Osteoblast (primary cell): ENCODE data around the gene SH2D3A. TPM values are rescaled to one million over a fixed set of nuclear protein-coding genes. Genes with fewer than 3 reads are reported as not detected.

Experiments
- DNase-seq: peaks from one replicate; pipeline ENCODE4 v3.0.0; 2011; ENCODE audit warnings: low spot score, mixed read lengths; ENCODE audit not compliant: insufficient read length; ENCODE audit errors: missing footprints
- H2AFZ ChIP-seq: 2 replicates; pipeline ENCODE4 v1.6.0; 2011; ENCODE audit warnings: mild to moderate bottlenecking, low read length
- H3K27ac ChIP-seq: 2 replicates; pipeline ENCODE4 v1.5.1; 2011; ENCODE audit warnings: mild to moderate bottlenecking, low read depth, low read length, moderate library complexity
- H3K27me3 ChIP-seq: 2 replicates; pipeline ENCODE4 v1.6.0; 2012; ENCODE audit warnings: mild to moderate bottlenecking, control low read depth, inconsistent platforms, low read length, moderate library complexity; ENCODE audit not compliant: insufficient read depth
- H3K36me3 ChIP-seq: 2 replicates; pipeline ENCODE4 v1.5.1; 2011; ENCODE audit warnings: mild to moderate bottlenecking, low read length, control low read depth, moderate library complexity; ENCODE audit not compliant: insufficient read depth
- H3K4me1 ChIP-seq: 2 replicates; pipeline ENCODE4 v1.5.1; 2011; ENCODE audit warnings: mild to moderate bottlenecking, low read length, control low read depth, moderate library complexity; ENCODE audit not compliant: insufficient read depth
- H3K4me2 ChIP-seq: 2 replicates; pipeline ENCODE4 v1.6.0; 2011; ENCODE audit warnings: mild to moderate bottlenecking, low read length; ENCODE audit not compliant: insufficient read depth
- H3K4me3 ChIP-seq: fragments of 200-600 bp; sonication (generic); 3 replicates; pipeline ENCODE4 v1.5.1; 2012; ENCODE audit warnings: mild to moderate bottlenecking, low read length, inconsistent platforms; ENCODE audit not compliant: insufficient read depth
- H3K79me2 ChIP-seq: 2 replicates; pipeline ENCODE4 v1.6.0; 2012; ENCODE audit warnings: mild to moderate bottlenecking, low read length, control low read depth, inconsistent platforms; ENCODE audit not compliant: insufficient read depth
- H3K9me3 ChIP-seq: 2 replicates; pipeline ENCODE4 v1.5.1; 2011; ENCODE audit warnings: low read depth, low read length, control low read depth
- H4K20me1 ChIP-seq: 2 replicates; pipeline ENCODE4 v1.6.0; 2012; ENCODE audit warnings: mild to moderate bottlenecking, low read length, control low read depth; ENCODE audit not compliant: insufficient read depth
- CTCF ChIP-seq: IDR thresholded peaks from 2 replicates; pipeline ENCODE4 v1.5.1; 2011; ENCODE audit warnings: mild to moderate bottlenecking, low read depth, low read length, moderate library complexity; ENCODE audit errors: extremely low read depth
- total RNA-seq: library from RNA; depleted of rRNA; stranded (reverse); fragments of >200 nt; gene quantifications from 2 replicates; pipeline ENCODE4 v1.2.3, GENCODE V29; 2012

The SH2D3A gene
- total RNA-seq, 1 donor: not detected

- no peak for DNase-seq
- peak overlapping the region; percentile 98 for H2AFZ ChIP-seq
- no peak overlapping the region for H3K27ac ChIP-seq
- no peak overlapping the region for H3K4me3 ChIP-seq
- TF ChIP-seq CTCF: no peak
- no peaks in the 10 kb centered on the region for H3K27me3 ChIP-seq
- no peaks in the 10 kb centered on the region for H4K20me1 ChIP-seq
- no peaks in the 10 kb centered on the region for H3K79me2 ChIP-seq
- no peaks in the 10 kb centered on the region for H3K9me3 ChIP-seq
- H3K36me3 ChIP-seq: no peaks in the 10 kb centered on the region
- no peak overlapping the region for H3K4me2 ChIP-seq
- H3K4me1 ChIP-seq: no peaks in the 10 kb centered on the region
Measured at GRCh38 chr19:6811378-6811777, 44.1 kb upstream of the SH2D3A start.

GRCh38 chr19:6809262-6809661 lies 42.0 kb upstream of the SH2D3A start:
- TF ChIP-seq CTCF: no peak
- no peaks in the 10 kb centered on the region for H3K36me3 ChIP-seq

GRCh38 chr19:6808494-6808893 lies 41.3 kb upstream of the SH2D3A start:
- no peak for TF ChIP-seq CTCF
- H3K27me3 ChIP-seq: no peaks in the 10 kb centered on the region

More at GRCh38 chr19:6809262-6809661, 42.0 kb upstream of the SH2D3A start:
- Histone ChIP-seq H2AFZ (no peak overlapping the region), H3K9me3 (no peaks in the 10 kb centered on the region), H3K4me3 (no peak overlapping the region), H3K27me3 (no peaks in the 10 kb centered on the region), H3K4me2 (no peak overlapping the region), H3K79me2 (no peaks in the 10 kb centered on the region), H4K20me1 (no peaks in the 10 kb centered on the region), H3K27ac (no peak overlapping the region), H3K4me1 (no peaks in the 10 kb centered on the region)
- no peak for DNase-seq

GRCh38 chr19:6807291-6807690 lies 40.1 kb upstream of the SH2D3A start:
- DNase-seq: no peak
- H4K20me1 ChIP-seq: no peaks in the 10 kb centered on the region
- H3K9me3 ChIP-seq: no peaks in the 10 kb centered on the region
- H3K4me3 ChIP-seq: no peak overlapping the region
- no peak overlapping the region for H3K27ac ChIP-seq
- peaks cover 7% of the 10 kb centered on the region for H3K27me3 ChIP-seq
- H3K4me1 ChIP-seq: no peaks in the 10 kb centered on the region
- H3K79me2 ChIP-seq: no peaks in the 10 kb centered on the region
- H2AFZ ChIP-seq: no peak overlapping the region
- TF ChIP-seq CTCF: no peak
- no peak overlapping the region for H3K4me2 ChIP-seq
- H3K36me3 ChIP-seq: no peaks in the 10 kb centered on the region

More at GRCh38 chr19:6808494-6808893, 41.3 kb upstream of the SH2D3A start:
- Histone ChIP-seq H3K79me2 (no peaks in the 10 kb centered on the region), H3K27ac (no peak overlapping the region), H3K36me3 (no peaks in the 10 kb centered on the region), H3K4me2 (no peak overlapping the region), H2AFZ (no peak overlapping the region), H3K4me3 (no peak overlapping the region), H3K9me3 (no peaks in the 10 kb centered on the region), H4K20me1 (no peaks in the 10 kb centered on the region), H3K4me1 (no peaks in the 10 kb centered on the region)
- no peak for DNase-seq
